GM19238 (cell line): Measurements from ENCODE around the gene CAMK4.
"Not testable (repeated sequence)": the region's sequence is repeated elsewhere in the genome, so short reads cannot be mapped to it uniquely, and the experiment has no call there.

Experiments used
- DNase-seq: peaks from one replicate; pipeline ENCODE4 v3.0.0; 2011; ENCODE audit warnings: low spot score; ENCODE audit not compliant: insufficient read length

Gene CAMK4

GRCh38 chr5:111379391-111379816 is 155.2 kb downstream of the CAMK4 start:
- no peak for DNase-seq

- no peak for DNase-seq
Measured at GRCh38 chr5:111383288-111383970, 159.2 kb downstream of the CAMK4 start.

- DNase-seq, result no peak
Measured at GRCh38 chr5:111384220-111384619, 160.0 kb downstream of the CAMK4 start.

GRCh38 chr5:111385051-111385450 is 160.9 kb downstream of the CAMK4 start:
- no peak for DNase-seq

GRCh38 chr5:111385970-111386831 is 162.0 kb downstream of the CAMK4 start:
- DNase-seq, result no peak

- DNase-seq, result no peak
Measured at GRCh38 chr5:111386832-111387162, 162.6 kb downstream of the CAMK4 start.

- no peak for DNase-seq
Measured at GRCh38 chr5:111387361-111387760, 163.2 kb downstream of the CAMK4 start.

- DNase-seq, result no peak
Measured at GRCh38 chr5:111389390-111390082, 165.4 kb downstream of the CAMK4 start.

GRCh38 chr5:111392181-111392580 is 168.0 kb downstream of the CAMK4 start:
- DNase-seq, result no peak

GRCh38 chr5:111394586-111394985 is 170.4 kb downstream of the CAMK4 start:
- DNase-seq, result no peak

GRCh38 chr5:111398013-111398412 is 173.8 kb downstream of the CAMK4 start:
- DNase-seq, result no peak

- DNase-seq, result no peak
Measured at GRCh38 chr5:111399113-111399512, 174.9 kb downstream of the CAMK4 start.

GRCh38 chr5:111401906-111402305 is 177.7 kb downstream of the CAMK4 start:
- DNase-seq, result no peak

- no peak for DNase-seq
Measured at GRCh38 chr5:111404270-111404769, 180.1 kb downstream of the CAMK4 start.

GRCh38 chr5:111407562-111407961 is 183.4 kb downstream of the CAMK4 start:
- DNase-seq, result no peak

- DNase-seq, result no peak
Measured at GRCh38 chr5:111408817-111409216, 184.6 kb downstream of the CAMK4 start.

GRCh38 chr5:111409266-111409665 is 185.1 kb downstream of the CAMK4 start:
- DNase-seq, result not testable (repeated sequence)

GRCh38 chr5:111410067-111410466 is 185.9 kb downstream of the CAMK4 start:
- not testable (repeated sequence) for DNase-seq

- no peak for DNase-seq
Measured at GRCh38 chr5:111411301-111411700, 187.1 kb downstream of the CAMK4 start.

- DNase-seq, result no peak
Measured at GRCh38 chr5:111412593-111412992, 188.4 kb downstream of the CAMK4 start.

- no peak for DNase-seq
Measured at GRCh38 chr5:111415053-111415452, 190.9 kb downstream of the CAMK4 start.

- no peak for DNase-seq
Measured at GRCh38 chr5:111422245-111422644, 198.1 kb downstream of the CAMK4 start.
